Measurements from ENCODE around the gene RASA4.
A peak's percentile ranks its signal among the peaks of the same experiment; 100 is the strongest.
"Not testable (repeated sequence)": the region's sequence is repeated elsewhere in the genome, so short reads cannot be mapped to it uniquely, and the experiment has no call there.

The RASA4 gene

DNA sequence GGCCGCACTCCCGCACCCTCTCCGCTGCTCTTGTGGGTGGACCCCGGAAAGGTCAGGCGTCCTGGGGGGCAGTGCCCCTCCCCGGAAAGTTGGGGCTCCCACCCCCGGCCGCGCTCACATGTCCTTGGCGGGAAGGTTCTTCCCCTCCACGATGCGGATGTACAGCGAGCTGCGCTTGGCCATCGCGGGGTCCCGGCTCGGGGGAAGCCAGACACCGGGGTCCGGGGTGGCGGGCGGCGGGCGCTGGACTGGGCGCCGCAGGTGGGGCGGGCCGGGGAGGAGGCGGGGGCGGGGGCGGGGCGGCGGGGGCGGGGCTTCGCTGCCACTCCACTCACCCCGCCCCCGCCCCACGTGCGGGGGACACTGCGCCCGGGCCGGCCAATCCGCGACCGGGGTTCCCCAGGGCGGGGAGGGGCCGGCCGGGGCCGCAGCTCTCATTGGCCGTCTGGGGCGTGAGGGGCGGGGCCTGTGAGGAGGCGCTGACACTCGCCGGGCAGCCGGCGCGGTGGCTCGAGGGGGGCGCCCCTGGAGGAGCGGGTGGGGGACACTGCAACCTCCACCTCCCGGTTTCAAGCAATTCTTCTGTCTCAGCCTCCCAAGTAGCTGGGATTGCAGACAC, at the start of gene RASA4:
RASA4 (minus strand) TSS at position 250 of the 619 bp plus-strand sequence; CDS start at position 183, 67 bp downstream.
- DNase-seq, result peak; percentile 44

GRCh38 chr7:102664765-102665164, 48.2 kb upstream of the RASA4 start:
- DNase-seq, result not testable (repeated sequence)

DNA sequence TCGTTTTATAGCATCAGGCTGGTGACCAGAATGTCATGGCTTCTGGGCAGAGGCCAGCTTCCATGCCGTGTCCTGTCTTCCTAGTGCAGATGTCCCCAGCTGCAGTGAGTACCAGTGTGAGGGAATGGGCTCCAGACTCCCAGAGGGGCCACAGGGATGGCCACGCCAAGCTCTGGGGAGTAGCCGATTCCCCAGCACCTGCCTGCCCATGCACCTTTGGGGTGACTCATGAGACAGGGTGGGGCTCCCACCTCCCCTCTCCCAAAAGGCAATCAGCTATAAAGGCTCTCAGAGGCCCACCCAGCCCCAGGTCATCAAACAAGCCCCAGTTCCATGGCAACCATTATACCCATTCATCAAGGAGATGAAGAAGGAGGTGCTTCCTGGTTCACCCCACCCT, 33.4 kb upstream of the RASA4 start, which contains the start of gene SPDYE2B:
SPDYE2B (plus strand) TSS at position 396 of the 400 bp plus-strand sequence. CDS start 2,030 bp downstream, outside the sequence.
- DNase-seq, result not testable (repeated sequence)

- not testable (repeated sequence) for DNase-seq
Observed at GRCh38 chr7:102647813-102648212, 31.3 kb upstream of the RASA4 start.

DNA sequence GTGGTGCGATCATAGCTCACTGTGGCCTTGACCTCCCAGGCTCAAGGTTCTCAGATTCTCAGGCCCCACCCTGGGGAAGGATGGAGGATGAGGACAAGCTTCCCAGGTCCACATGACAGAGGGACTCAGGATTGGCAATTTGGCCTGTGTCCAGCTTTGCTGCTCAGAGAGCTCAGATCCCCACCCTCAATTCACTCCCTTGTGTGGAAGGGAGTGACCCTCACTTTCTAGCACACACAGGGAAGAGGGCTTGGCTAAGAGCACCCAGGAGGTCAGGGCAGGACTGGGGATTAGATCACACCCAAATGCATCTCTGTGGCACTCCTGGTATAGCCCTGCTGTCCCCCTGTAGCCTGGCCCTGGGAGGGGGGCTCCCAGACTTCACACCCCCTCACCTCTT, 26.8 kb upstream of the RASA4 start:
- DNase-seq, result not testable (repeated sequence)

DNA sequence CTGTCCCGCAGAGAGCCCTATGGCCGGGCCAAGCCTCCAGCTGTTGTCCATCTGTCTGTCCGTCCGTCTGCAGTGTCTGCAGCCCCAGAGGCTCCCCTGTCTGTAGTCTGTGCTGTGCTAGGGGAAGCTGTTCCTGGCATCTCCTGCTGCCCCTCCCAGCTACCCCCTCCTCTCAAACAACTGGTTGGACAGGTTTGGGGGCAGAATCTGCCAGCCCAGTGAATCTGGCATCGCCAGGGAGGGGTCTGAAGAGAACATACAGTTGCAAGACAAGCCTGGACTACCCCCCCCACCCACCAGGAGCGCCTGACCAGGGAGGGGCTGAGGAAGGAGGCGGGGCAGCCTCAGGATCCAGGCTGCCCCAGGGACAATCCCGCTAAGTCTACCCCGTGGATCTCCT, 26.1 kb upstream of the RASA4 start, which contains the start of gene UPK3BL1:
UPK3BL1 (minus strand) TSS at position 101 of the 400 bp plus-strand sequence; CDS start at position 51, 50 bp downstream.
- not testable (repeated sequence) for DNase-seq

DNA sequence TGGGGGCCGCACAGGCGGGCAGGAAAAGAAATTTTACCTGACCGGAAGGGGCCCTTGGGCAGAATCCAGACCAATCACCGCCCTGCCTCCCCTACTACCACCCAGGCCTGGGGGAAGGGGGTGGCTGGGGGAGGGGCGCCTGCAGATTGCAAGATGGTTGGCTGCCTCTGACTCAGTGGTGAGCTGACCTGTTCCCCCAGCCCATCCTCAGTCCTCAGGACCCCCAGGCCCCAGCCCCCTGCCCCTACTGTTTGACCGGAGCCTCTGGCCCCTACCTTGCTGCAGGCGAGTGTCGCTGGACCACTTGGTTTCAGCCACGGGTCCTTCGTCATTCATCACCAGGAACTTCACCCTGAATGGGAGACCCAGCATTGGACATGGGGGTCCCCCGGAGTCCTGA, 22.3 kb upstream of the RASA4 start:
- peak in 1 of 2 donors; percentile 11 for DNase-seq

DNA sequence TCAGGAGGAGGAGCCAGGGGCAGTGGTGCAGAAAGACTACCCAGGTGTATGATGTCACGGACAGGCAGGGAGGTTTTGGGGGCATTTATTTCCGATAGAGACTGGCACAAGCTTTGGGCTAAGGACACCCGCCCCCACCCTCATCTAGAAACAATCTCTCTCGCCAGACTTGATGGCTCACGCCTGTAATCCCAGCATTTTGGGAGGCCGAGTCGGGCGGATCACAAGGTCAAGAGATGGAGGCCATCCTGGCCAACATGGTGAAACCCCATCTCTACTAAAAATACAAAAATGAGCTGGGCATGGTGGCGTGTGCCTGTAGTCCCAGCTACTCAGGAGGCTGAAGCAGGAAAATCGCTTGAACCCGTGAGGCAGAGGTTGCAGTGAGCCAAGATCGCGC, 20.4 kb upstream of the RASA4 start:
- DNase-seq, result not testable (repeated sequence)

DNA sequence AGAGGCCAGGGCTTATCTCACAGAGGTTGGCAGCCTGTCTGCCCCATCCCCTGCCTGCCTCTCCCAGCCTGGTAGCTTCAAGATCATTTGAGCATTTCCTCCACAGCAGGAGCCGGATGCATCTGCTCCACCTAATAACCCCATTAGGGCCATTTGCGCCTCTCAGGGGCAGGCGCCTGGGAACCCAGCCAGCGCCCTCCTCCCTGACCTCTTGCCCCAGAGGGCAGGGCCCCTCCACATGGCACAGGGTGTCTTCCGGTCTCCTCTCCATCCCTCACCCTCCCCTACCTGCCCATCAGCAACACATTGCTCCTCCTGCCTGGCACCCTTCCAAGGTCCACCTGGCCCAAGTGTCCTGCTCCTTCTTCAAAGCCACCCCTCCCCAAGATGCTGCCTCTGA, 18.8 kb upstream of the RASA4 start:
- DNase-seq, result not testable (repeated sequence)

DNA sequence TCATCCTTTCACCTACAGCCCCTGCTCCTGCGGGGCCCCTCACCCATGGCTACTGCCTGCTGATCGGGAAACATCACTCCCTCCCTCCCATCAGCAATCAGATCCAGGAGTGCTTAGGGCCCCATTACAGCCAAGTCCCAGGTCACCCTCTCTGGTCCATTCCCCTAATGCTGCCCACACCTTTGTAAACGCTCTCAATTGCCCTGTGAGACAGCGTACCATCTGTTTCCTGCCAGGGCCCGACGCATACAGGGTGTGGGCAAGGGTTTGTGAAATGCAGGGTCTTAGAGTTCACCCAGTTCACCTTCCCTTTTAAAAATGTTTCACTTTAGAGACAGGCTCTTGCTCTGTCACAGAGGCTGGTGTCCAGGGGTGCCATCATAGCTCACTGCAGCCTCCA, 17.7 kb upstream of the RASA4 start:
- not testable (repeated sequence) for DNase-seq

- not testable (repeated sequence) for DNase-seq
Observed at GRCh38 chr7:102630622-102631021, 14.1 kb upstream of the RASA4 start.

DNA sequence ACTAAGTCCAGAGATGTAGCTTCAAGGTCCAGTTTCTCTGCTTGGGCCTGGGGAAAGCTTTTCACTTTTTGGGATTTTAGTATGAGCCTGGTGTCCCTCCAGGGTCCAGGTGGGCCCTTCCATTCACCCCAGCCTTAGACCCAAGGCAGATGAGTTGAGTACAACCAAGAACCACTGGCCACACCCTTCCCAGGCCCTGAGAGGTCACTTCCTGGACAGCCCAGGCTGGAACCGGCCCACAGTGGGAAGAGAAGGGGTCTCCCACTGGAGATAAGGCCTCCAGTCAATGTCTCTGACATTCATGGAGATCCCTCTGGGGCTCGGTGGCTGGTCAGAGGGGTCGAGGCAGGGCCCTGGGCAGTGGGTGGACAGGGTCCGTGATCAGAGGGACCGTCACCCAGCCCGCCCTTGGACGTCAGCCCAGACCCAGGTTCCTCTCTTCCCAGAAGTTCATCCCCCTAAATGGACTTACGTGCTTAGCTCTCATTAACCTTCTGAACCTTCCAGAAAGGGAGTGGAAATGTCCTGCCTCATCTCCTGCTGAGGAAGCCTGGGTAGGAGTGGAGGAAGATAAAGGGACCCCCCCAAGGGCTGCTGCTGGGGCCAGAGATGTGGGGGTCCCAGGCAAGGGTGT, 10.8 kb upstream of the RASA4 start:
- DNase-seq, result not testable (repeated sequence)

DNA sequence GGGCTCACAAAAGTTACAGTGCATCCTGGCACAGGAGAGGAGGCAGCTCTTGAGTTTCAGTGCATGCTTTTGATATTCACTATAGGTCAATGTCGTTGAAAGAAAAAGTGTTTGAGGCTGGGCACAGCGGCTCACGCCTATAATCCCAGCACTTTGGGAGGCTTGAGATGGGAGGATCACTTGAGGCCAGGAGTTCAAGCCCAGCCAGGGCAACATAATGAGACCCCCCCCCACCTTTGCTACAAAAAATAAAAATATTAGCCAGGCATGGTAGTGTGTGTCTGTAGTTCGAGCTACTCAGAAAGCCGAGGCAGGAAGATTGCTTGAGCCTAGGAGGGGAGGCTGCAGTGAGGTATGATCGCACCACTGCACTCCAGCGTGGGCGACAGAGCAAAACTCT, 1.6 kb upstream of the RASA4 start:
- DNase-seq, result not testable (repeated sequence)

- DNase-seq, result not testable (repeated sequence)
Observed at GRCh38 chr7:102615930-102616329, 626 bp downstream of the RASA4 start.

DNA sequence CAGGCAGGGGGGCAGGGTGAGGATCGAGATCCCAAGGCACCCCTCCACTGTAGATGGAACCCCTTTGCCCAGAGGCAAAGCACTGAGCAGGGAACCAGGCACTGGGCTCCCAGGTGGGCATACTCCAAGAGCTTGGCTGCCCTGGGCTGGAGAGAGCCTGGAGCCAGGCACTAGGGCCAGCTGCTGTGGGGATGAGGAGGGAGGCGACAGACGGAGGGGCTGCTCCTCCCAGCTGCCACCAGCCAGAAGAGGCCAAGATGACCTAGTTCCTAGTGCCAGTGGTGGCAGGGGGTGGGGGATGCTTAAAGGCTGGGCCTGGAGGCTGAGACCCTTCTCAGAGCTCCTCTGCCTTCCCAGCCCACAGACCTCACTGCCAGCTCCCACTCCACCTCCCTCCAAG, 1.7 kb downstream of the RASA4 start:
- not testable (repeated sequence) for DNase-seq

DNA sequence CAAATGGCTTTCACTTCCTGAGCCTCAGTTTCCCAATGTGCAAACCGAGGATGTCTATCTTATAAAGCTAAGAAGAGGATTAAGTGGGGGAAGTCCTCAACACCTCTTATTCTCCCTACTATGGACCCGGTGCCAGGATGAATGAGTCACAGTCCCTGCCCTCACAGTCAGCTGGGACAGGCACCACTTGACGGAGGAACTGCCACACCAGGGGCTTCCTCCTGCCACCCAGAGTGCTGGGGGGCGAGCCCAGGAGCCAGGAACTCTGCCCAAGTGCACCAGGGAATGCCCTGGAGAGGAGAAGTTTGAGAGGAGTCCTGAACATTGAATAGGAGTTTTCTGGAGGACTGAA, 2.2 kb downstream of the RASA4 start:
- not testable (repeated sequence) for DNase-seq

- not testable (repeated sequence) for DNase-seq
Observed at GRCh38 chr7:102613575-102614345, 2.8 kb downstream of the RASA4 start.

DNA sequence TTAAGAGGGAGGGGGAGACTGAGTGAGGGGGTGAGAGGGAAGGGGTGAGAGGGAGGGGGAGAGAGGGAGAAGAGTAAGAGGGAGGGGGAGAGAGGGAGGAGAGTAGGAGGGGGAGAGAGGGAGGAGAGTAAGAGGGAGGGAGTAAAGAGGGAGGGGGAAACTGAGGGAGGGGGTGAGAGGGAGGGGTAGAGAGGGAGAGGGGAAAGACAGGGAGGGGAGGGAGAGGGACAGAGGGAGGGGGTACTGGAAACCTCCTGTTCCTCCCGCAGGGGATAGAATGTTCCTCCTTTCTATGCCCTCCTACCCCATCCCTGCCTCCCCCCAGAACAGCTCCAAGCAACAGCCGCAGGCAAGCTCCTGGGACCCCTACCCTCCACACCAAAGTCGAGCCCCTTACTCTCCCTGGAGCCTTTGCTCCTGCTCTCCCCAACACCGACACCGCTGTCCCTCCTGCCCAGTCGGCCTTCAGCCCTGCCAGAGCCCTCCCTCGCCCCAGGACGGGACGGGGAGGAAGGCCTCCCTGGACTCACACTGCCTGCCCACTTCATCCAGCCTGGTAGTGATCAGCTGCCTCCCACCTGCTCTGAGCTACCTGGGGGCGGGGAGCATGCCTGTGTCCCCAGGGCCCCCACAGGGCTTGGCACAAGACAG, 4.8 kb downstream of the RASA4 start:
- DNase-seq, result not testable (repeated sequence)

DNA sequence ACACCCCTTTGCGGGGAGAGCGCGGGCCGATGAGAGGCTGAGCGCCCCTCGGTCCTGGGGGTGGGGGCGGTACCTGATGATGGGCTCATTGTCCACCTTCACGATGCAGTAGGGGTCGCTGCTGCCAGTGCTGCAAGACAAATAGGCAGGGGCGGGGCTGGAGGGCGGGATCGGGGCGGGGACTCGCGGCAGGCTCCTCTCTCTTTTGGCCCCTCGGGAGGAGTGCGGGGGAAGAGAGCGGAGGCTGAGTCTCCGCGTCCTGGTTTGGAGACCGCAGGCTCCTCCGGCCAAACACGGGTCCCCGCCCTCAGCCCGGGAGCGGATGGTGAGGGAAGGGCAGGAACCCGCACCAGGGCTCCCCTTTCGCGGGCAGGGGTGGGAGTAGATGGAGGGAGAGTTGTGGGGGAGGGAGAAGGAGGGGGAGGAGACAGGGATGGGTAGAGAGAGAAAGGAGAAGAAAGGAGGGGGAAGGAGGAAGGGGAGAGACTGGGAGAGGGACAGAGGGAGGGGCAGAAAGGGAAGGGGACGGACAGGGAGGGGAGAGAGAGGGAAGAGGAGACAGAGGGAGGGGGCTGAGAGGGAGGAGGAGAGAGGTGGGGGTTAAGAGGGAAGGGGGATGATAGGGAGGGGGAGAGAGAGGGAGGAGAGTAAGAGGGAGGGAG, 5.4 kb downstream of the RASA4 start:
- DNase-seq, result not testable (repeated sequence)

- DNase-seq, result not testable (repeated sequence)
Observed at GRCh38 chr7:102610441-102610840, 6.1 kb downstream of the RASA4 start.

- not testable (repeated sequence) for DNase-seq
Observed at GRCh38 chr7:102609734-102610133, 6.8 kb downstream of the RASA4 start.

GRCh38 chr7:102606848-102607247, 9.7 kb downstream of the RASA4 start:
- not testable (repeated sequence) for DNase-seq

All from stimulated activated CD4-positive, alpha-beta T cell treated with anti-CD3 and anti-CD28 coated beads, Interleukin-2, amount 100 ng/mL, for 24 hours (primary cell).